Measurements from ENCODE around the gene MLC1. TPM values are rescaled to one million over a fixed set of nuclear protein-coding genes. Genes with fewer than 3 reads are reported as not detected.
A peak's percentile ranks its signal among the peaks of the same experiment; 100 is the strongest.

Gene MLC1
- total and polyA plus RNA-seq, 8 donors, result not detected

- 50 to 79% (median 69%) methylated on average over 5 of the region's 5 CpGs for WGBS, 5 donors
Measured at GRCh38 chr22:50086526-50086925, 1.3 kb upstream of the MLC1 start.

GRCh38 chr22:50084614-50085021 lies 608 bp downstream of the MLC1 start:
- Histone ChIP-seq H3K4me1 (peaks cover 0 to 4% (median 1%) of the 10 kb centered on the region in 4 donors), H3K27ac (no peak overlapping the region), H3K27me3 (peaks cover 0 to 67% (median 39%) of the 10 kb centered on the region in 3 donors), H3K36me3 (no peaks in the 10 kb centered on the region), H3K9me3 (peaks cover 0 to 6% (median 3%) of the 10 kb centered on the region in 4 donors), H3K4me3 (no peak overlapping the region)
- 74 to 88% (median 77%) methylated on average over 12 to 16 of the region's 16 CpGs for WGBS, 5 donors
- intact Hi-C loops (cut with DNase I; ENCODE audit: low total_unique reads), result no loop called here
- TF ChIP-seq POLR2AphosphoS5 (IDR thresholded peaks at IDR 0.05), result no peak
- no peak for TF ChIP-seq CTCF (IDR thresholded peaks at IDR 0.05)
- no peak for TF ChIP-seq EP300 (IDR thresholded peaks at IDR 0.05)
- no peak for TF ChIP-seq POLR2A (IDR thresholded peaks at IDR 0.05)
- no peak for DNase-seq

More at GRCh38 chr22:50086526-50086925, 1.3 kb upstream of the MLC1 start:
- no peak for DNase-seq
- Histone ChIP-seq H3K27ac (no peak overlapping the region), H3K36me3 (no peaks in the 10 kb centered on the region), H3K27me3 (peaks cover 0 to 79% (median 39%) of the 10 kb centered on the region in 3 donors), H3K4me1 (peaks cover 0 to 4% (median 2%) of the 10 kb centered on the region in 4 donors), H3K9me3 (peaks cover 0 to 16% (median 11%) of the 10 kb centered on the region in 4 donors), H3K4me3 (no peak overlapping the region)
- TF ChIP-seq CTCF (IDR thresholded peaks at IDR 0.05), result no peak
- TF ChIP-seq POLR2AphosphoS5 (IDR thresholded peaks at IDR 0.05), result no peak
- TF ChIP-seq EP300 (IDR thresholded peaks at IDR 0.05), result no peak
- TF ChIP-seq POLR2A (IDR thresholded peaks at IDR 0.05), result no peak
- intact Hi-C loops (cut with DNase I; ENCODE audit: low total_unique reads), result no loop called here

- Histone ChIP-seq H3K4me1 (peaks cover 0 to 4% (median 0%) of the 10 kb centered on the region in 4 donors), H3K4me3 (no peak overlapping the region), H3K27me3 (peaks cover 0 to 62% (median 36%) of the 10 kb centered on the region in 3 donors), H3K27ac (no peak overlapping the region), H3K9me3 (peaks cover 0 to 6% (median 0%) of the 10 kb centered on the region in 4 donors), H3K36me3 (no peaks in the 10 kb centered on the region)
- TF ChIP-seq CTCF (IDR thresholded peaks at IDR 0.05) (no peak), POLR2AphosphoS5 (IDR thresholded peaks at IDR 0.05) (no peak), EP300 (IDR thresholded peaks at IDR 0.05) (no peak), POLR2A (IDR thresholded peaks at IDR 0.05) (no peak)
- 40 to 75% (median 69%) methylated on average over 1 to 10 of the region's 10 CpGs for WGBS, 5 donors
- intact Hi-C loops (cut with DNase I; ENCODE audit: low total_unique reads), result no loop called here
- DNase-seq, result no peak
Measured at GRCh38 chr22:50084080-50084477, 1.1 kb downstream of the MLC1 start.

- 64 to 76% (median 69%) methylated on average over 11 to 18 of the region's 18 CpGs for WGBS, 5 donors
- intact Hi-C loops (cut with DNase I; ENCODE audit: low total_unique reads), result no loop called here
Measured at GRCh38 chr22:50083462-50084079, 1.7 kb downstream of the MLC1 start.

More at GRCh38 chr22:50083462-50084079, 1.7 kb downstream of the MLC1 start:
- H3K27me3 ChIP-seq, result peaks cover 0 to 58% (median 36%) of the 10 kb centered on the region in 3 donors
- H3K27ac ChIP-seq, result no peak overlapping the region
- H3K4me3 ChIP-seq, result no peak overlapping the region
- peaks cover 0 to 6% (median 0%) of the 10 kb centered on the region in 4 donors for H3K9me3 ChIP-seq
- no peaks in the 10 kb centered on the region for H3K36me3 ChIP-seq
- DNase-seq, result peak in 1 of 2 donors; percentile 36
- no peak for TF ChIP-seq POLR2AphosphoS5 (IDR thresholded peaks at IDR 0.05)
- H3K4me1 ChIP-seq, result peaks cover 0 to 4% (median 0%) of the 10 kb centered on the region in 4 donors

Data from stomach (tissue), 9 donors.